ENCODE results near the gene SLC13A2. TPM values are rescaled to one million over a fixed set of nuclear protein-coding genes. Genes with fewer than 3 reads are reported as not detected.

Gene SLC13A2
- total RNA-seq, 2 donors from 2014 or later = not detected

GRCh38 chr17:28534740-28535375 is 61.4 kb downstream of the SLC13A2 start:
- H3K27ac Mint-ChIP-seq = no peak overlapping the region
- peaks cover 10% of the 10 kb centered on the region for H3K27me3 ChIP-seq (ENCODE audit: control insufficient read depth, insufficient read depth, low read length, poor library complexity, severe bottlenecking)
- H3K36me3 ChIP-seq (ENCODE audit: control insufficient read depth, insufficient read depth, low read length) = no peaks in the 10 kb centered on the region
- no peaks in the 10 kb centered on the region for H3K36me3 Mint-ChIP-seq (ENCODE audit: low read depth)
- no peak for DNase-seq
- H3K9ac ChIP-seq (ENCODE audit: extremely low read depth, low read length, poor library complexity, severe bottlenecking) = no peak overlapping the region
- H3K4me3 ChIP-seq (ENCODE audit: low read length) = no peak overlapping the region
- H3K4me3 Mint-ChIP-seq = no peak overlapping the region
- peaks cover 5% of the 10 kb centered on the region for H3K27me3 Mint-ChIP-seq (ENCODE audit: insufficient read depth)
- H3K27ac ChIP-seq (ENCODE audit: low read depth, low read length) = no peak overlapping the region
- H3K4me1 ChIP-seq (ENCODE audit: control insufficient read depth, insufficient read depth, low read length) = no peaks in the 10 kb centered on the region
- H3K9me3 Mint-ChIP-seq = no peaks in the 10 kb centered on the region
- no peak for TF ChIP-seq CTCF (conservative IDR thresholded peaks at IDR 0.05)
- no peaks in the 10 kb centered on the region for H3K9me3 ChIP-seq (ENCODE audit: control insufficient read depth, low read length)
- H3K4me1 Mint-ChIP-seq = no peaks in the 10 kb centered on the region
- WGBS, 2 experiments (ENCODE audit: insufficient coverage in 1 of 2, insufficient read length in 1 of 2) = 89 to 93% methylated on average over 7 to 11 of the region's 11 CpGs

GRCh38 chr17:28536532-28537218 is 63.2 kb downstream of the SLC13A2 start:
- peaks cover 5% of the 10 kb centered on the region for H3K27me3 ChIP-seq (ENCODE audit: control insufficient read depth, insufficient read depth, low read length, poor library complexity, severe bottlenecking)
- no peaks in the 10 kb centered on the region for H3K4me1 ChIP-seq (ENCODE audit: control insufficient read depth, insufficient read depth, low read length)
- no peak for TF ChIP-seq CTCF (conservative IDR thresholded peaks at IDR 0.05)
- no peaks in the 10 kb centered on the region for H3K4me1 Mint-ChIP-seq
- H3K36me3 Mint-ChIP-seq (ENCODE audit: low read depth) = no peaks in the 10 kb centered on the region
- H3K9me3 ChIP-seq (ENCODE audit: control insufficient read depth, low read length) = no peaks in the 10 kb centered on the region
- no peaks in the 10 kb centered on the region for H3K27me3 Mint-ChIP-seq (ENCODE audit: insufficient read depth)
- no peak overlapping the region for H3K4me3 Mint-ChIP-seq
- DNase-seq = no peak
- no peak overlapping the region for H3K4me3 ChIP-seq (ENCODE audit: low read length)
- no peak overlapping the region for H3K9ac ChIP-seq (ENCODE audit: extremely low read depth, low read length, poor library complexity, severe bottlenecking)
- no peaks in the 10 kb centered on the region for H3K9me3 Mint-ChIP-seq
- no peaks in the 10 kb centered on the region for H3K36me3 ChIP-seq (ENCODE audit: control insufficient read depth, insufficient read depth, low read length)
- no peak overlapping the region for H3K27ac ChIP-seq (ENCODE audit: low read depth, low read length)
- H3K27ac Mint-ChIP-seq = no peak overlapping the region
- WGBS, 2 experiments (ENCODE audit: insufficient coverage in 1 of 2, insufficient read length in 1 of 2) = 74 to 86% methylated on average over 5 to 9 of the region's 9 CpGs

- no peaks in the 10 kb centered on the region for H3K36me3 Mint-ChIP-seq (ENCODE audit: low read depth)
- H3K9me3 Mint-ChIP-seq = no peaks in the 10 kb centered on the region
- WGBS, 2 experiments (ENCODE audit: insufficient coverage in 1 of 2, insufficient read length in 1 of 2) = 81 to 100% methylated on average over 3 to 12 of the region's 12 CpGs
- no peaks in the 10 kb centered on the region for H3K27me3 Mint-ChIP-seq (ENCODE audit: insufficient read depth)
- Histone ChIP-seq H3K9ac (ENCODE audit: extremely low read depth, low read length, poor library complexity, severe bottlenecking) (no peak overlapping the region), H3K27ac (ENCODE audit: low read depth, low read length) (no peak overlapping the region), H3K4me3 (ENCODE audit: low read length) (no peak overlapping the region), H3K4me1 (ENCODE audit: control insufficient read depth, insufficient read depth, low read length) (no peaks in the 10 kb centered on the region), H3K36me3 (ENCODE audit: control insufficient read depth, insufficient read depth, low read length) (no peaks in the 10 kb centered on the region), H3K27me3 (ENCODE audit: control insufficient read depth, insufficient read depth, low read length, poor library complexity, severe bottlenecking) (no peaks in the 10 kb centered on the region), H3K9me3 (ENCODE audit: control insufficient read depth, low read length) (no peaks in the 10 kb centered on the region)
- no peak overlapping the region for H3K4me3 Mint-ChIP-seq
- no peak overlapping the region for H3K27ac Mint-ChIP-seq
- no peak for TF ChIP-seq CTCF (conservative IDR thresholded peaks at IDR 0.05)
- DNase-seq = no peak
- no peaks in the 10 kb centered on the region for H3K4me1 Mint-ChIP-seq
Observed at GRCh38 chr17:28537219-28537610, 63.8 kb downstream of the SLC13A2 start.

Data from endodermal cell (in vitro differentiated cells).